ENCODE measurements around the gene CACNA1B.

Gene CACNA1B

GRCh38 chr9:138040446-138041430 lies 163.2 kb downstream of the CACNA1B start:
- no peak for DNase-seq (ENCODE audit: low spot score)

DNA sequence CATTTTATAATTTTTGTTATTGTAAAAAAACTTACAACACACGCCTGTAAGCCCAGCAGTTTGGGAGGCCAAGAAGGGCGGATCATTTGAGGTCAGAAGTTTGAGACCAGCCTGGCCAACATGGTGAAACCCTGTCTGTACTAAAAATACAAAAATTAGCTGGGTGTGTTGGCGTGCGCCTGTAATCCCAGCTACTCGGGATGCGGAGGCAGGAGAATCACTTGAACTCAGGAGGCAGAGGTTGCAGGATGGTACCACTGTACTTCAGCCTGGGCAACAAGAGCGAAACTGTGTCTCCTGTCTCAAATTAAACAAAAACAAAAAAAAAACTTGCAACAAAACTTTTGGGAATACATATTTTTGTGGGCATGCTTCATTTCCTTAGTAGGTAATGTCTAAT lies 164.6 kb downstream of the CACNA1B start:
- DNase-seq (ENCODE audit: low spot score) = no peak

DNA sequence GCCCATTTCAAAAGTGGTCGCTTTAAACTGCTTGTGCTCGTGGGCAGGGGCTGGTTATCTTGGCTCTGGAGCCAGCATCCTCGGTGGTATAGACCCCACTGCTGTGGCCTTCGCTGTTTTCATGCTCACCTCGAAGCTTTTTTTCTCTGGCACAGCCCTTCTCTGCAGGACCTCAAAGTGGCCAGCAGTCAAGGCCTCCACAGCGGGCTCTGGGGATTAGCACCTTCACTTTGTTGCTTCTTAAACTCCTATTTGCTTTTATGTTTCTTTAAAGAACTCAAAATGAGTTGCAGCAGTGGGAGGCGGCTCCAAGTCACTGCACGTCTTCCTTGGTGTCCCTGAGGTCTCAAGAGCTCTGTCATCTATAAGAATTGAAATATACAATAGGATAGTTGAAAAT lies 165.1 kb downstream of the CACNA1B start:
- no peak for DNase-seq (ENCODE audit: low spot score)

GRCh38 chr9:138043061-138043410 lies 165.5 kb downstream of the CACNA1B start:
- no peak for DNase-seq (ENCODE audit: low spot score)

- DNase-seq (ENCODE audit: low spot score) = no peak
Measured at GRCh38 chr9:138043411-138044345, 166.1 kb downstream of the CACNA1B start.

DNA sequence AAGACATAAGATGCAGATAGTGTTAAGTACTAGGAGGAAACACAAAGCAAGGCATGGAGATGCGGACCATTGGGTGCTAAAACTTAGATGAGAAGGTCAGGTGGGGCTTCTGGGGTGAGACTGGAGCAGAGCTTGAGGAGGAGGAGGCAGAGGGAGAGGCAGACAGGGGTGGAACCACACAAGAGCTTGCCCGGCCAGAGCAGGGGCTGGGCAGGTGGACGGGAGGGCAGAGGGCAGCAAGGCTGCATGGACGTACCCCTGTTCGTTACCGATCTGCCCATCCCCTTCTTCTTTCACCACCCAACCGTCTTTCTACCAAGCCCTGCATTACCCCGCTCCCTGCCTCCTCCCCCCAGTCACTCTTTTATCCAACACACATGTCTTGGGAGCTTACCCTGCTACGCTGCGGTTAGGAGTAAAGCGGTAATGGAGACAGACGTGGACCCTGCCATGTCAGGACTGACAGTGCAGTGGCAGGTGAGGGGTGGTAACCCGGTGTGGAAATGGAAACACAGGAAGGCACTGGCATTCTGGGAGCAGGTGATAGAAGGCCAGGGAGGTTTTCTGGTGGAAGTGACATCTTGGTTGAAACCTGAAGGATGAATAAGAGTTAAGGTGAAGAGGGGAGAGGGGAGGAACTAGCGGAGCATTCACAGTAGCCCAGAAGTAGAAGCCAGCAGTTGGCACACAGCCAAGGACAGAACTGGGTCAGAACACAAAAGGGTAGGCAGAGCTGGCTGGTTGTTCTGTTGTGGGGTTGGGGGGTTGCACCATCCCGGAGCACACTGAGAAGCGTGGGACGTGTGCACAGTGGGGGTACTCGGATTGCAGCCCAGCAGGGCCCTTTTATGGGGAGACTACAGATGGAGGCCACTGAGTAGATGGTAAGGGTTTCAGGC lies 167.2 kb downstream of the CACNA1B start:
- DNase-seq (ENCODE audit: low spot score) = no peak

GRCh38 chr9:138045541-138046490 lies 168.2 kb downstream of the CACNA1B start:
- no peak for DNase-seq (ENCODE audit: low spot score)

GRCh38 chr9:138046641-138047301 lies 169.2 kb downstream of the CACNA1B start:
- DNase-seq (ENCODE audit: low spot score) = no peak

- no peak for DNase-seq (ENCODE audit: low spot score)
Measured at GRCh38 chr9:138047469-138048040, 170.0 kb downstream of the CACNA1B start.

GRCh38 chr9:138048184-138048583 lies 170.6 kb downstream of the CACNA1B start:
- no peak for DNase-seq (ENCODE audit: low spot score)

GRCh38 chr9:138049085-138049778 lies 171.7 kb downstream of the CACNA1B start:
- no peak for DNase-seq (ENCODE audit: low spot score)

DNA sequence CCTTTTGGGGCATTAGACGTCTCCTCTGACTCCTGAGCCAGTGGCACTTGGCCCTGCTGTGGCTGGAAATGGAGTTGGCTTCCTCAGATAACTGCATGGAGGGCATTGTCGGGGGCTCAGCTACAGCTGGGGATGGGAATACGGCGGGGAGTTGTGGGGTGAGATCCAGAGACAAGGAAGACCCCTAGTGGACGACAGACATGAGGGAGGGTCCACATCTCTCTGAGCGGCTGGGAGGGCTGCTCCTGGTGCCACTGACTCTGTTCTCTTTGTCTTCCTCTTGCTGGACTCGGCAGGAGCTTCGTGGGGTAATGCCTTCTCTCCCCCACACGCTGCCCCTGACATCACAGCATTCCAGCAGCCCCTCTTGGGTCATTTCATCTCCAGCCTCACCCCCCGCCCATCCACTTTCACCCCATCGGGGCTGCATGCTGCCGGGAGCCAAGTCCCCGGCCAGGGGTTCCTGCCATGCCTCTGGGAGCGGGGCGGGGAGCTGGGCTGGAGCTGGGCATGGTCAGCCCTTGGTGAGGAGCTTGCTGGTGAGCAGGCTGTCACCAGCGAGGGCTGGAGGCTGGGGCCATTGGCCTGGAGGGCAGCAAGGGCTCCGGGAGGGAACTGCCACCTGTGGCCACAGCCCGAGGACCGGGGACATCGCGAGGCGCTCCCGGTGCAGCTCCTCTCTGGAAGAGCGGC lies 172.3 kb downstream of the CACNA1B start:
- no peak for DNase-seq (ENCODE audit: low spot score)

- DNase-seq (ENCODE audit: low spot score) = no peak
Measured at GRCh38 chr9:138050472-138051330, 173.1 kb downstream of the CACNA1B start.

GRCh38 chr9:138051586-138052321 lies 174.2 kb downstream of the CACNA1B start:
- no peak for DNase-seq (ENCODE audit: low spot score)

- DNase-seq (ENCODE audit: low spot score) = no peak
Measured at GRCh38 chr9:138052322-138052615, 174.7 kb downstream of the CACNA1B start.

GRCh38 chr9:138052635-138053320 lies 175.2 kb downstream of the CACNA1B start:
- no peak for DNase-seq (ENCODE audit: low spot score)
